Type B pancreatic cell (in vitro differentiated cells): ENCODE measurements around the gene MSL3. TPM values are rescaled to one million over a fixed set of nuclear protein-coding genes. Genes with fewer than 3 reads are reported as not detected.
A peak's percentile ranks its signal among the peaks of the same experiment; 100 is the strongest.

Source experiments
- DNase-seq: peaks from one replicate; pipeline ENCODE4 v3.0.0; 2021; ENCODE audit warnings: mixed read lengths; ENCODE audit not compliant: unreplicated experiment; ENCODE audit errors: extremely low spot score
- H3K27ac Mint-ChIP-seq: 2 replicates; pipeline ENCODE4 v1.8.0; 2021; ENCODE audit warnings: mild to moderate bottlenecking, mixed read lengths
- H3K27me3 Mint-ChIP-seq: 2 replicates; pipeline ENCODE4 v1.8.0; 2021; ENCODE audit warnings: mixed read lengths
- H3K36me3 Mint-ChIP-seq: 2 replicates; pipeline ENCODE4 v1.8.0; 2021; ENCODE audit warnings: mixed read lengths
- H3K4me1 Mint-ChIP-seq: one replicate; pipeline ENCODE4 v1.8.0; 2021; ENCODE audit warnings: mixed read lengths; ENCODE audit not compliant: unreplicated experiment
- H3K4me3 Mint-ChIP-seq: 2 replicates; pipeline ENCODE4 v1.8.0; 2021; ENCODE audit warnings: mild to moderate bottlenecking, mixed read lengths
- H3K9me3 Mint-ChIP-seq: 2 replicates; pipeline ENCODE4 v1.8.0; 2021; ENCODE audit warnings: mixed read lengths
- long read RNA-seq: library from polyadenylated mRNA; unstranded; transcript quantifications from one replicate; pipeline ENCODE4 v2.0.0, GENCODE V29; 2020
- total RNA-seq: library from RNA; stranded (reverse); gene quantifications from 2 replicates; pipeline ENCODE4 v1.2.1, GENCODE V29; 2021; ENCODE audit warnings: low replicate concordance
- TF ChIP-seq, protein P1 (sequence below): fragments of 200-600 bp; sonication (generic); conservative IDR thresholded peaks from 2 replicates; pipeline ENCODE4 v1.5.0; 2021; ENCODE audit warnings: antibody characterized with exemption, mild to moderate bottlenecking

Gene MSL3, protein sequence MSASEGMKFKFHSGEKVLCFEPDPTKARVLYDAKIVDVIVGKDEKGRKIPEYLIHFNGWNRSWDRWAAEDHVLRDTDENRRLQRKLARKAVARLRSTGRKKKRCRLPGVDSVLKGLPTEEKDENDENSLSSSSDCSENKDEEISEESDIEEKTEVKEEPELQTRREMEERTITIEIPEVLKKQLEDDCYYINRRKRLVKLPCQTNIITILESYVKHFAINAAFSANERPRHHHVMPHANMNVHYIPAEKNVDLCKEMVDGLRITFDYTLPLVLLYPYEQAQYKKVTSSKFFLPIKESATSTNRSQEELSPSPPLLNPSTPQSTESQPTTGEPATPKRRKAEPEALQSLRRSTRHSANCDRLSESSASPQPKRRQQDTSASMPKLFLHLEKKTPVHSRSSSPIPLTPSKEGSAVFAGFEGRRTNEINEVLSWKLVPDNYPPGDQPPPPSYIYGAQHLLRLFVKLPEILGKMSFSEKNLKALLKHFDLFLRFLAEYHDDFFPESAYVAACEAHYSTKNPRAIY
- 24.5 and 34.0 TPM in 2 replicates for total RNA-seq
- long read RNA-seq, transcript MSL3-201 (13 exons, 2,364 nt), result major isoform, 68 of 118 reads
- long read RNA-seq, transcript MSL3-233 (12 exons, 2,507 nt), result minor isoform, 18 of 118 reads
- long read RNA-seq, partial matches to known transcripts, result 9 of 118 reads
- long read RNA-seq, other reads (novel, unspliced or antisense), result 10 of 118 reads

DNA sequence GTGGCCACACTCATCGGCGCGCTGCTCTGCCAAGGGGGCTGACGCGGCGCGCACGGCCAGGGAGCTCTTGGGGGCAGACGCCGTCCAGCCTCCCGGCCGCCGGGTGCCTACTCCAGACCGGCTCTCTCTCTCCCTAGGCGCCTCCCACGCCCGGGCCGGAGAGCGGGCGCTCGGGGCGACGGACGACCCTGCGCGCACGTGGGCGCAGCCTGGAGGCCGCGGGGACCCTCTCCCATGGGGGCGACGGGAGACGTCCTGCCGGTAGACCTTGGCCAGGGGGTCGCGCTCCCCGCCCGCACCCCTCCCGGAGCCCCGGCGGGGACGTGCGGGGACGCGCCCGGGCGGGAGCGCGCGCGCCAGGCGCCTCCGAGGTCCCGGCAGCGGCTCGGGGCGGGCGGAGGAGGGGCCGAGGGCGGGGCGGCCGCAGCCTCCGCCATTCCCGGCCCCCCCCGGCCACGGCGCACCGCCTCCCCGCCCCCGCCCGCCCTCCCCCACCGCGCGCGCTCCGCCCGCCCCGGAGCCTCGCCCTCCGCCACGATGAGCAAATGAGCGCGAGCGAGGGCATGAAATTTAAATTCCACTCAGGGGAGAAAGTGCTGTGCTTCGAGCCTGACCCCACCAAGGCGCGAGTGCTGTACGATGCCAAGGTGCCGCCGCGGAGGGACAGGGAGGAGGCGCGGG, at the start of gene MSL3:
Gene MSL3, plus strand, starts transcription at position 519 of the 681 bp plus-strand sequence. Its CDS starts 27 bp downstream, at position 546.
- Mint-ChIP-seq H3K27ac (peak within 1 kb of the TSS; percentile 99), H3K9me3 (no peaks in the 10 kb centered on the region), H3K4me3 (peak within 1 kb of the TSS; percentile 99), H3K4me1 (peaks cover 5% of the 10 kb centered on the region), H3K27me3 (no peaks in the 10 kb centered on the region), H3K36me3 (no peaks in the 10 kb centered on the region)
- no peak for DNase-seq
- TF ChIP-seq, protein P1, sequence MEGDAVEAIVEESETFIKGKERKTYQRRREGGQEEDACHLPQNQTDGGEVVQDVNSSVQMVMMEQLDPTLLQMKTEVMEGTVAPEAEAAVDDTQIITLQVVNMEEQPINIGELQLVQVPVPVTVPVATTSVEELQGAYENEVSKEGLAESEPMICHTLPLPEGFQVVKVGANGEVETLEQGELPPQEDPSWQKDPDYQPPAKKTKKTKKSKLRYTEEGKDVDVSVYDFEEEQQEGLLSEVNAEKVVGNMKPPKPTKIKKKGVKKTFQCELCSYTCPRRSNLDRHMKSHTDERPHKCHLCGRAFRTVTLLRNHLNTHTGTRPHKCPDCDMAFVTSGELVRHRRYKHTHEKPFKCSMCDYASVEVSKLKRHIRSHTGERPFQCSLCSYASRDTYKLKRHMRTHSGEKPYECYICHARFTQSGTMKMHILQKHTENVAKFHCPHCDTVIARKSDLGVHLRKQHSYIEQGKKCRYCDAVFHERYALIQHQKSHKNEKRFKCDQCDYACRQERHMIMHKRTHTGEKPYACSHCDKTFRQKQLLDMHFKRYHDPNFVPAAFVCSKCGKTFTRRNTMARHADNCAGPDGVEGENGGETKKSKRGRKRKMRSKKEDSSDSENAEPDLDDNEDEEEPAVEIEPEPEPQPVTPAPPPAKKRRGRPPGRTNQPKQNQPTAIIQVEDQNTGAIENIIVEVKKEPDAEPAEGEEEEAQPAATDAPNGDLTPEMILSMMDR, result no peak

DNA sequence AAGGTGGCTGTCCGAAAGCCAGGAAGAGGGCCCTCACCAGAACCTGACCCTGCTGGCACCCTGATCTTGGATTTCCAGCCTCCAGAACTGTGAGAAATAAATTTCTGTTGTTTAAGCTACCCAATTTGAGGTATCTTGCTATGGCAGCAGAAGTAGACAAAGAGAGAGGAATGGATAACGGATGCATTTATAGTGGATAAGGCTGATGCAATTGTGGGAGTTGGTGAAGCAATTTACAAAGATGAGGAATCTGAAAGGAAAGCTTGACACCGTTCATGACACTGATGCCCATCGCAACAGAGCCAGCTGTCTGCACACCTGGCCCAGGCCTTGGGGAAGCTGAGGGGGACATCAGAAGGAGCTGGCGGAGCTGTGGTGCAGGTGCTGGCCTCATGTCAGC, 35.7 kb upstream of the MSL3 start:
- Mint-ChIP-seq H3K4me3 (no peak overlapping the region), H3K27me3 (no peaks in the 10 kb centered on the region), H3K27ac (no peak overlapping the region), H3K9me3 (peaks cover 4% of the 10 kb centered on the region), H3K4me1 (no peaks in the 10 kb centered on the region), H3K36me3 (no peaks in the 10 kb centered on the region)
- TF ChIP-seq, protein P1, result no peak
- no peak for DNase-seq

DNA sequence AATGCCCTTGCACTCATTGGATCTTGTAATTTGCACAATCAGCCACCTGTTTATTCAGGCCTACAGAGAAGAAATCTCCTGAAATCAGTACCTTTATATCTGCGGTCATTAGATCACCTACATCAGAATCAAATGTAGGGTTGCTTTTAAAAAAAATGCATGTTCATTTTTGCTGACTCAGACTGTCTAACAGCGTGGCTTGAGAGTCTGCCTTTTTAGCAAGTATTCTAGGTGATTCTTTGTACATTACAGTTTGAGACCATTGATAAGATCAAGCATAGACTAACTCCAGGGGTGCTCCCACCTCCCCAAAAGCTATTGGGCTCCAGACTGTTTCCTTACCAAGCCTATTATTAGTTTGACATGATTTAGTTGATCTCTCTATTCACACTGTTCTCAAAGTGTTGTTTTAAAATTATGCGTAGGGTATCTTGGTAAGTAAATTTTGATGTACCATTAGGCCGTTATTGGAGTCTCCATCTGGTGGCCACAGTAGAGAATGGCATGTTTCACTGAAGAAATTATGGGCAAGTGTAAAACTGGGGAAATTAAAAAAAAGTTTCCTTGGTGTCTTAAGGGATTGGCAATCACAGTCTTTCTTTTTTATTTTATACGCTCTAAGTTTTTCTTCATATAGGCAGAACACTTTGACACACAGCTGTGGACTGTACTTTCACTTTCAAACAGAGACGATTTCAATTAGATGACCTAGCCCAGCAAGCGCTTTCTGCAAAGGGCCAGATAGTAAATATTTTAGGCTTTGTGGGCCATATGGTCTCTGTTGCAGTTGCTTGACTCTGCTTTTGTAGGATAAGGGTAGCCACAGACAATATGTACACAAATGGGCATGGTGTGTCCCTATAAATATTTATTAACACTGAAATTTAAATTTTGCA, 33.7 kb upstream of the MSL3 start:
- DNase-seq, result no peak
- TF ChIP-seq, protein P1, result peak; percentile 80
- H3K4me1 Mint-ChIP-seq, result no peaks in the 10 kb centered on the region

DNA sequence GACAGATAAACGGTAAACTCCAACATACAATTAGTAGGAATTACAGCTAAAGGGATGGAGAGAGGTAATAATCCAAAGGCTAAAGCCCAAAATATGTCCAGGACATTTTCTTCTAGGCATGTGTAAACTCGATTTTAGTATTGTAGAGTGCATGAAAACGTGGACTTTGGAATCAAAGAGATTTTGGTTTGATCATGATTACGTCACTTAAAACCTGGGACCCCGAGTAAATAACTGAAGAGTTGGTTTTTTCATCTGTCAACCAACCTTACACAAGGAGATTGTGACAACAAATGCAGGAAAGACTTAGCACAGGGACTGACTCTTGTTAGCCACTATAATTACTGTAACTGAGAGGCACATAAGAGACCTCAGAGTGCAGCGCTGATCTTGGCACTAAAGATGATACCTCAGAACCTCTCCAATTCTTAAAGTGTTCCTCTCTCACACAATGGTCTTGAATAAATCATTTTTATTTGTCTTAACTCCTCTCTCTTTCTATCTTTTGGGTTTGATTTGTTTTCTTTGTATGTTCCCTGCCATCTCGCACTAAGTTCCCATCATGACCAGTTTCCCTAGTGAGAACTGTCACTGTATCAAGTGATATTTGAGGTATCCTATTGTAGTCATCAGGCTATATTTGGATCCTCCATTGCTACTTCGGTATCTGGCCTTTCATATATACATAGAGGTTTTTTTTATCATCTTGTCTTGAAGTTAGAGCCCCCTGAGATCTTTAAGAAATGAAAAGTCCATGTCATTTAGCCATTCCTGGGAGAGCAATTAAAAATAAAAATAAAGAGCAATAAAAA, 32.2 kb upstream of the MSL3 start:
- no peak overlapping the region for H3K4me3 Mint-ChIP-seq
- DNase-seq, result no peak
- TF ChIP-seq, protein P1, result no peak
- no peaks in the 10 kb centered on the region for H3K27me3 Mint-ChIP-seq
- H3K4me1 Mint-ChIP-seq, result no peaks in the 10 kb centered on the region
- H3K9me3 Mint-ChIP-seq, result no peaks in the 10 kb centered on the region
- no peak overlapping the region for H3K27ac Mint-ChIP-seq
- H3K36me3 Mint-ChIP-seq, result no peaks in the 10 kb centered on the region

More for the DNA sequence above, 33.7 kb upstream of the MSL3 start:
- H3K36me3 Mint-ChIP-seq, result no peaks in the 10 kb centered on the region
- no peaks in the 10 kb centered on the region for H3K27me3 Mint-ChIP-seq
- H3K9me3 Mint-ChIP-seq, result peaks cover 4% of the 10 kb centered on the region
- H3K4me3 Mint-ChIP-seq, result no peak overlapping the region
- no peak overlapping the region for H3K27ac Mint-ChIP-seq
